K562 (cell line): ENCODE data around the gene PRDM16. TPM values are rescaled to one million over a fixed set of nuclear protein-coding genes. Genes with fewer than 3 reads are reported as not detected.

Experiments
- ATAC-seq: fragments of 200-7000 bp; cut with Tn5 transposase; 3 replicates; pipeline ENCODE4 v1.9.1; 2020; ENCODE audit warnings: moderate library complexity
- BruUV-seq: library from RNA; stranded (reverse); fragments of 400-500 nt; replicated peaks from 2 replicates; lab custom pipeline; 2021; lab: Mats Ljungman, UMichigan
- CTCF ChIA-PET: fragments of 300-600 bp; formaldehyde crosslinking; extraction: SDS; loops from one replicate; lab custom pipeline; 2021; ENCODE audit warnings: low intra/inter-chr PET ratio; lab: Yijun Ruan, JAX
- POLR2A ChIA-PET: fragments of 300-600, 350-650 bp; sonication (Branson Sonifier 250); formaldehyde crosslinking; extraction: SDS; loops from one replicate; lab custom pipeline; 2021; ENCODE audit warnings: antibody characterized with exemption, inconsistent platforms; lab: Yijun Ruan, JAX
- DNase-seq, 4 experiments: peaks; one replicate each; pipeline versions ENCODE4 v3.0.0 to v3.0.0-alpha.2; 2011 to 2018; ENCODE audit warnings: low spot score in 3 of 4, mixed read lengths in 3 of 4; ENCODE audit errors: extremely low read depth in 1 of 4
- FAIRE-seq: peaks from 2 replicates; lab custom pipeline; 2011; peaks lifted over from hg19 to GRCh38; lab: Jason Lieb, UNC
- H2AFZ ChIP-seq: 2 replicates; pipeline ENCODE4 v1.6.0; 2011; ENCODE audit warnings: low read depth, low read length, control low read depth, inconsistent platforms
- H3K27ac ChIP-seq: fragments of 200-600 bp; 3 replicates; pipeline ENCODE4 v1.8.0; 2011; ENCODE audit warnings: low read depth, mild to moderate bottlenecking, control low read depth, inconsistent platforms, low read length, moderate library complexity, mixed read lengths; ENCODE audit errors: extremely low read depth
- H3K27me3 ChIP-seq, 2 experiments: fragments of 300-600 bp in 1 of 2; 2 replicates in 1 of 2; 3 replicates in 1 of 2; pipeline versions ENCODE4 v1.6.0 to v1.8.0; 2011; ENCODE audit warnings: inconsistent platforms in 2 of 2, low read length in 2 of 2, mild to moderate bottlenecking in 1 of 2, mixed read lengths in 1 of 2, moderate library complexity in 1 of 2; ENCODE audit not compliant: control insufficient read depth in 2 of 2, insufficient read depth in 2 of 2
- H3K36me3 ChIP-seq: fragments of 300-600 bp; 3 replicates; pipeline ENCODE4 v1.8.0; 2011; ENCODE audit warnings: mild to moderate bottlenecking, low read length, inconsistent platforms; ENCODE audit not compliant: control insufficient read depth, insufficient read depth
- H3K4me1 ChIP-seq, 2 experiments: fragments of 200-600 bp in 1 of 2; replicated peaks in 1 of 2; 2 replicates in 1 of 2; 3 replicates in 1 of 2; pipeline versions ENCODE4 v1.5.1 to v1.8.0; 2011; ENCODE audit warnings: inconsistent platforms in 2 of 2, low read length in 2 of 2, mild to moderate bottlenecking in 1 of 2, mixed read lengths in 1 of 2, moderate library complexity in 1 of 2; ENCODE audit not compliant: control insufficient read depth in 2 of 2, insufficient read depth in 2 of 2
- H3K4me2 ChIP-seq: 2 replicates; pipeline ENCODE4 v1.6.1; 2011; ENCODE audit warnings: low read length, control low read depth, inconsistent platforms, mixed read lengths; ENCODE audit not compliant: insufficient read depth
- H3K4me3 ChIP-seq: fragments of 200-600 bp; sonication (generic), shearing (Covaris generic); 2 replicates; pipeline ENCODE4 v1.5.1; 2016; ENCODE audit warnings: control low read depth, inconsistent platforms
- H3K79me2 ChIP-seq: fragments of 200-600 bp; 3 replicates; pipeline ENCODE4 v1.8.0; 2011; ENCODE audit warnings: low read length, inconsistent platforms; ENCODE audit not compliant: control insufficient read depth, insufficient read depth
- H3K9ac ChIP-seq, 2 experiments: 2 replicates each; pipeline versions ENCODE4 v1.6.0 to v1.6.1; 2011; ENCODE audit warnings: low read depth in 2 of 2, low read length in 2 of 2, control low read depth in 1 of 2, inconsistent platforms in 1 of 2, mild to moderate bottlenecking in 1 of 2, mixed read lengths in 1 of 2; ENCODE audit not compliant: insufficient read depth in 1 of 2
- H3K9me1 ChIP-seq: one replicate; pipeline ENCODE4 v1.6.0; 2011; ENCODE audit warnings: inconsistent platforms, mild to moderate bottlenecking, low read length, moderate library complexity; ENCODE audit not compliant: control insufficient read depth, insufficient read depth
- H3K9me3 ChIP-seq: replicated peaks from 2 replicates; pipeline ENCODE4 v1.5.1; 2011; ENCODE audit warnings: low read depth, low read length, inconsistent platforms; ENCODE audit not compliant: control insufficient read depth, insufficient read depth
- H4K20me1 ChIP-seq: replicated peaks from 2 replicates; pipeline ENCODE4 v1.6.1; 2011; ENCODE audit warnings: low read length, inconsistent platforms, mixed read lengths; ENCODE audit not compliant: control insufficient read depth, insufficient read depth
- DMBX1 ChIP-seq: fragments of 250-450 bp; sonication (Bioruptor Pico); IDR thresholded peaks from 2 replicates; pipeline ENCODE4 v1.8.0; 2022; ENCODE audit warnings: inconsistent platforms, mild to moderate bottlenecking, moderate library complexity, borderline replicate concordance
- FOXP4 ChIP-seq: sonication (generic); formaldehyde crosslinking; IDR thresholded peaks from 2 replicates; pipeline ENCODE4 v1.8.0; 2022; ENCODE audit warnings: mild to moderate bottlenecking, missing genetic modification reagents, borderline replicate concordance
- HIVEP1 ChIP-seq: fragments of 250-450 bp; sonication (Bioruptor Pico); IDR thresholded peaks from 2 replicates; pipeline ENCODE4 v1.4.0; 2020; ENCODE audit warnings: mild to moderate bottlenecking
- L3MBTL2 ChIP-seq: fragments of 450-650 bp; IDR thresholded peaks from 2 replicates; pipeline ENCODE4 v1.6.1; 2016; ENCODE audit warnings: mild to moderate bottlenecking, moderate library complexity
- MBD2 ChIP-seq: sonication (generic); IDR thresholded peaks from 2 replicates; pipeline ENCODE4 v1.6.1; 2016; ENCODE audit warnings: low read depth, borderline replicate concordance
- NCOA4 ChIP-seq: fragments of 450-650 bp; IDR thresholded peaks from 2 replicates; pipeline ENCODE4 v1.6.1; 2018; ENCODE audit warnings: mild to moderate bottlenecking; ENCODE audit not compliant: partially characterized antibody
- NFYB ChIP-seq: IDR thresholded peaks from 2 replicates; pipeline ENCODE4 v1.6.1; 2011; ENCODE audit warnings: mild to moderate bottlenecking, moderate library complexity; ENCODE audit not compliant: insufficient read length; ENCODE audit errors: extremely low read depth
- PTBP1 ChIP-seq: fragments of 200-400 bp; formaldehyde crosslinking; IDR thresholded peaks from 2 replicates; pipeline ENCODE4 v1.6.1; 2017; ENCODE audit warnings: low read depth, low read length
- RBM22 ChIP-seq: fragments of 200-400 bp; formaldehyde crosslinking; IDR thresholded peaks from 2 replicates; pipeline ENCODE4 v1.6.1; 2018; ENCODE audit warnings: low read length, low read depth; ENCODE audit not compliant: poor library complexity, severe bottlenecking
- WGBS: fragments of 100-300 bp; shearing (Covaris generic); methylation state at CpG from one replicate; pipeline ENCODE4 v1.1.6; 2016; ENCODE audit warnings: low coverage, mixed read lengths; ENCODE audit not compliant: insufficient coverage; ENCODE audit errors: missing lambda C conversion rate; 5-methylcytosine and 5-hydroxymethylcytosine counted together
- in situ Hi-C: fragments of 300-500 bp; cut with MboI; formaldehyde crosslinking; loops from 4 replicates; pipeline ENCODE4 v1.15.0; 2018; ENCODE audit warnings: inconsistent platforms, mixed read lengths
- intact Hi-C: fragments of 100-400 bp; cut with micrococcal nuclease; formaldehyde crosslinking; loops from 2 replicates; pipeline ENCODE4 v1.14.2; 2022
- polyA plus RNA-seq, 8 experiments: library from polyadenylated mRNA; depleted of rRNA in 4 of 8; stranded (reverse) in 5 of 8; unstranded in 3 of 8; fragments of >200 nt; fragmentation: Nextera tagmentation in 2 of 8; fragmentation: Illumina TruSeq in 1 of 8; extraction: Ambion mirVana in 2 of 8; extraction: Trizol in 1 of 8; gene quantifications; 2 replicates each; pipeline versions ENCODE4 v1.2.1 to v1.2.3, GENCODE V29; 2011 to 2014; ENCODE audit warnings: inconsistent platforms in 1 of 8, missing spikeins in 1 of 8
- total RNA-seq, 7 experiments: library from RNA; depleted of rRNA in 6 of 7; stranded (reverse); fragments of >200 nt in 6 of 7; fragmentation: Illumina TruSeq in 2 of 7; extraction: Trizol in 2 of 7; gene quantifications; 2 replicates each; pipeline versions ENCODE4 v1.2.1 to v1.2.3, GENCODE V29; 2011 to 2021; ENCODE audit warnings: low replicate concordance in 1 of 7

The PRDM16 gene
- total and polyA plus RNA-seq, 9 of the 15 experiments (the other 6 are each of a cell fraction or from before 2014, with no cell fraction given), result 0.10 to 0.27 TPM; not detected in 7

- TF ChIP-seq HIVEP1 (CRISPR knock-in tag) (no peak), L3MBTL2 (no peak)
These were observed 77.9 kb downstream of the PRDM16 start (continued) for GRCh38 chr1:3146907-3147306.

GRCh38 chr1:3148171-3148570 lies 79.2 kb downstream of the PRDM16 start:
- H3K36me3 ChIP-seq, result no peaks in the 10 kb centered on the region
- peaks cover 10% of the 10 kb centered on the region for H4K20me1 ChIP-seq
- H3K4me3 ChIP-seq, result no peak overlapping the region
- H3K4me1 ChIP-seq, result no peaks in the 10 kb centered on the region
- WGBS, result 4% methylated on average over 6 of the region's 6 CpGs
- FAIRE-seq (no peak), DNase-seq (no peak), ATAC-seq (no peak)
- intact Hi-C loops, result no loop called here
- no TSS peak for BruUV-seq
- H3K27ac ChIP-seq, result no peak overlapping the region
- TF ChIP-seq FOXP4 (CRISPR knock-in tag) (no peak), NCOA4 (no peak), NFYB (no peak), PTBP1 (no peak), MBD2 (no peak), RBM22 (no peak), DMBX1 (no peak)
- H2AFZ ChIP-seq, result no peak overlapping the region
- no peak overlapping the region; a peak in 1 of 4 replicates for H3K9ac ChIP-seq
- no peaks in the 10 kb centered on the region for H3K9me3 ChIP-seq
- no peaks in the 10 kb centered on the region for H3K79me2 ChIP-seq
- peaks cover 2 to 35% of the 10 kb centered on the region in 2 experiments; a peak in 3 of 5 replicates for H3K27me3 ChIP-seq
- CTCF ChIA-PET, result no interaction called here
- H3K4me2 ChIP-seq, result no peak overlapping the region
- POLR2A ChIA-PET, result interaction anchor here (0.5 kb wide), 1 partner anchor 118 kb away, joined by 3 read pairs; no protein-coding TSS in a partner anchor
- in situ Hi-C loops, result no loop called here
- no peaks in the 10 kb centered on the region for H3K9me1 ChIP-seq
